ENCODE data around the gene TIE1. TPM values are rescaled to one million over a fixed set of nuclear protein-coding genes. Genes with fewer than 3 reads are reported as not detected.

TIE1 gene
- total RNA-seq, 3 donors from 2014 or later (not counting 1 experiment from before 2014, with no cell fraction given): 4.5 to 10.7 (median 6.7) TPM

DNA sequence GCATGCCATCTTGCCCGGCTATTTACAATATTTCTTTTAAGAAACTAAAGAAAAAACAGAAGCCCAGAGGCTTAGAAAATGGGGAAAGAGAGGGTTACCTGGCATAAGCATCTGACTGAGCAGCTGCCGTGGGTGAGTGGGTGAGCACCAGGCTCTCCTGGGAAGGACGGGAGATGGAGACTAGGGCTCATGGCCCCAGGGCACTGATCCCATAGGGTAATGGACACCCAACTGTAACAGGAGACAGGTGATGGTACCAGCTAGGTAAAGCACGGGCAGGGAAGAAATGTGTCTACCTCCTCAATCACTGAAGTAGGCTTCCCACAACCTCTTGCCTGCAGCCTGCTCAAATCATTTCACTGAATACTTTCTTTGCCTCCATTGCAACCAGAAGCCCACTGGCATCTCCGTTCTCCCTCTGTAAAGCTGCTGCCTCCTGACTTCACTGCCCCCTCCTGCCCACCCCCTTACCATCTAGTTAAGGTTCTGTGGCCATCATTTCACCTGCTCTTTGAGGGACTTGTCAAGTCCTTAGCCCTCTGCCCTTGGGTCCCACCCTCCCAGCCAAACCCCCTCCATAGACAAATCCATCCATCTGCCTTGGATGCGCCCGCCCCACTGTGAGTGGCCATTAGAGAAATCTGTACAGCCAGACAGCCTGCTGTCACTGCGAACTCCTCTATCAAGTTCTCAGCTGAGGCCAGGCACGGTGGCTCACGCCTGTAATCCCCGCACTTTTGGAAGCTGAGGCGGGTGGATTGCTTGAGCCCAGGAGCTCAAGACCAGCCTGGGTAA, 24.8 kb upstream of the TIE1 start:
- 91% methylated on average over 12 of the region's 12 CpGs for whole genome bisulfite sequencing (ENCODE audit: insufficient coverage)
- no peaks in the 10 kb centered on the region for H3K9me3 Mint-ChIP-seq
- Histone ChIP-seq H3K27me3 (ENCODE audit: control insufficient read depth, insufficient read depth, low read length) (no peaks in the 10 kb centered on the region), H3K9me3 (ENCODE audit: control insufficient read depth, insufficient read depth, low read length) (no peaks in the 10 kb centered on the region), H3K4me3 (ENCODE audit: low read length) (no peak overlapping the region), H3K27ac (ENCODE audit: low read length) (no peak overlapping the region), H3K4me1 (ENCODE audit: control insufficient read depth, insufficient read depth, low read length) (peaks cover 12% of the 10 kb centered on the region), H3K36me3 (ENCODE audit: control insufficient read depth, insufficient read depth, low read length) (no peaks in the 10 kb centered on the region)
- no peak for ATAC-seq
- intact Hi-C loops (cut with micrococcal nuclease): no loop called here
- no peak overlapping the region for H3K27ac Mint-ChIP-seq
- H3K4me1 Mint-ChIP-seq: peaks cover 13 to 21% of the 10 kb centered on the region in 2 donors
- H3K27me3 Mint-ChIP-seq (ENCODE audit: low read depth in 2 of 2): peaks cover 0 to 12% of the 10 kb centered on the region in 2 donors
- DNase-seq: no peak
- no peak overlapping the region for H3K4me3 Mint-ChIP-seq
- H3K36me3 Mint-ChIP-seq: no peaks in the 10 kb centered on the region
- TF ChIP-seq, protein P1, sequence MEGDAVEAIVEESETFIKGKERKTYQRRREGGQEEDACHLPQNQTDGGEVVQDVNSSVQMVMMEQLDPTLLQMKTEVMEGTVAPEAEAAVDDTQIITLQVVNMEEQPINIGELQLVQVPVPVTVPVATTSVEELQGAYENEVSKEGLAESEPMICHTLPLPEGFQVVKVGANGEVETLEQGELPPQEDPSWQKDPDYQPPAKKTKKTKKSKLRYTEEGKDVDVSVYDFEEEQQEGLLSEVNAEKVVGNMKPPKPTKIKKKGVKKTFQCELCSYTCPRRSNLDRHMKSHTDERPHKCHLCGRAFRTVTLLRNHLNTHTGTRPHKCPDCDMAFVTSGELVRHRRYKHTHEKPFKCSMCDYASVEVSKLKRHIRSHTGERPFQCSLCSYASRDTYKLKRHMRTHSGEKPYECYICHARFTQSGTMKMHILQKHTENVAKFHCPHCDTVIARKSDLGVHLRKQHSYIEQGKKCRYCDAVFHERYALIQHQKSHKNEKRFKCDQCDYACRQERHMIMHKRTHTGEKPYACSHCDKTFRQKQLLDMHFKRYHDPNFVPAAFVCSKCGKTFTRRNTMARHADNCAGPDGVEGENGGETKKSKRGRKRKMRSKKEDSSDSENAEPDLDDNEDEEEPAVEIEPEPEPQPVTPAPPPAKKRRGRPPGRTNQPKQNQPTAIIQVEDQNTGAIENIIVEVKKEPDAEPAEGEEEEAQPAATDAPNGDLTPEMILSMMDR (IDR thresholded peaks at IDR 0.05): no peak

DNA sequence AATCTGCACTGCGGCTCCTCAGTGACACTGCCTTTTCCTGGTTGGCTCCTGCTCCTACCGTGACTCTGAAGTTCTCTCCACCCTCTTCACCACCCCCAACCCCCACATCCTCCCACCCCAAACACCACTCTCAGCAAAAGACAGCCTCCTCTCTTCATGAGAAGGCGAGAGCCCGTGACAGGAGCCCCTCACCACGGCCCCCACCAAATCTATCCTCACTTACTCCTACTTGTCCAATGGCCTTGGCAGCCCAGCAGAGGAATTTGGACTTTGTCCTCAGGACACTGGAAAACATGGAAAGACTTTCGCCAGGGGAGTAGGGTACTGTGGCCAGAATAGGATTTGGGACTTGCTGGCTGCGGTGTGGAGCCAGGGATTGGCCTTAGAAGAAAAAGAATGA, 24.1 kb upstream of the TIE1 start:
- H3K36me3 Mint-ChIP-seq: no peaks in the 10 kb centered on the region
- intact Hi-C loops (cut with micrococcal nuclease): no loop called here
- 79% methylated on average over 7 of the region's 7 CpGs for WGBS (ENCODE audit: insufficient coverage)
- no peak for DNase-seq
- Histone ChIP-seq H3K36me3 (ENCODE audit: control insufficient read depth, insufficient read depth, low read length) (no peaks in the 10 kb centered on the region), H3K4me3 (ENCODE audit: low read length) (no peak overlapping the region), H3K27ac (ENCODE audit: low read length) (no peak overlapping the region), H3K4me1 (ENCODE audit: control insufficient read depth, insufficient read depth, low read length) (peaks cover 10% of the 10 kb centered on the region), H3K27me3 (ENCODE audit: control insufficient read depth, insufficient read depth, low read length) (no peaks in the 10 kb centered on the region), H3K9me3 (ENCODE audit: control insufficient read depth, insufficient read depth, low read length) (no peaks in the 10 kb centered on the region)
- no peaks in the 10 kb centered on the region for H3K9me3 Mint-ChIP-seq
- H3K4me1 Mint-ChIP-seq: peaks cover 8 to 14% of the 10 kb centered on the region in 2 donors
- peaks cover 0 to 9% of the 10 kb centered on the region in 2 donors for H3K27me3 Mint-ChIP-seq (ENCODE audit: low read depth in 2 of 2)
- no peak overlapping the region for H3K4me3 Mint-ChIP-seq
- no peak for ATAC-seq
- TF ChIP-seq, protein P1 (IDR thresholded peaks at IDR 0.05): no peak
- no peak overlapping the region for H3K27ac Mint-ChIP-seq

DNA sequence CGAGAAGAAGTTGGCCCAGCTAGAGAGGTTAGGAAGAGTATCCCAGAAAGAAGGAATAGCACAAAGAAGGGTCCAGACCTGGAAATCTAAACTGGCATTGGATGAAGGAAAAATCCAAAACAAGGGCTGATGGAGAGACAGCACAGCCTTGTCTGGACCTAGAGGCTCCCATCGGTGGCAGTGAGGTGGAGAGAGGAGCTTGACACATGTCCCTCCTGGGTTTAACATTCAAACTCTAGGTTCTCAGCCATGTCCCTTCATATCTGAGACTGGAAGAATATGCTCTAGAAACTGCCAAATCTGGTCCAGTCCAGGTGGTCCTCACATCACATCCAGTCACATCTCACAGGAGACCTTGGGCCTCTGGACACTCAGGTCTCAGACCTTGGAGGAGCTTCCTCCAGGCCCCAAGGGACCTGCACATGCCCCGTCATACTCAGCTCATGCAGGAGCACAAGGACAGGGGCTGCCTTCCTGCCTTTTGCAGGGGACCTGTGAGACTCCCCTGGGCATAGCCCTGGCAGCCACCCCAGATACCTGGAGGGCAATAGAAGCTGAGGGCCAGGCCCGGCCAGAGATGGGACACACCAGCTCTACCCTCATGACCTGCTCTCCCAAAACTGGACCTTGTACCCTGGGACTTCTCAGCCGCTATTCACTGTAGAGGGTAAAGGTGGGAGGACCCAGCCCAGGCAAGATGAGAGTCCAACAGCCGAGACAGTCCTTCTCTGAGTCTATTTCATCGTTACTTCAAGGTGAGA, 23.5 kb upstream of the TIE1 start:
- Mint-ChIP-seq H3K4me1 (peaks cover 8 to 12% of the 10 kb centered on the region in 2 donors), H3K27me3 (ENCODE audit: low read depth in 2 of 2) (peaks cover 0 to 7% of the 10 kb centered on the region in 2 donors), H3K27ac (no peak overlapping the region), H3K36me3 (no peaks in the 10 kb centered on the region), H3K4me3 (no peak overlapping the region), H3K9me3 (no peaks in the 10 kb centered on the region)
- Histone ChIP-seq H3K27ac (ENCODE audit: low read length) (no peak overlapping the region), H3K27me3 (ENCODE audit: control insufficient read depth, insufficient read depth, low read length) (no peaks in the 10 kb centered on the region), H3K4me3 (ENCODE audit: low read length) (no peak overlapping the region), H3K4me1 (ENCODE audit: control insufficient read depth, insufficient read depth, low read length) (peaks cover 10% of the 10 kb centered on the region), H3K9me3 (ENCODE audit: control insufficient read depth, insufficient read depth, low read length) (no peaks in the 10 kb centered on the region), H3K36me3 (ENCODE audit: control insufficient read depth, insufficient read depth, low read length) (no peaks in the 10 kb centered on the region)
- intact Hi-C loops (cut with micrococcal nuclease): no loop called here
- no peak for ATAC-seq
- TF ChIP-seq, protein P1 (IDR thresholded peaks at IDR 0.05): no peak
- 89% methylated on average over 7 of the region's 7 CpGs for WGBS (ENCODE audit: insufficient coverage)
- no peak for DNase-seq

All from natural killer cell (primary cell).